Bronchial epithelial cell (primary cell): ENCODE measurements around the gene POU3F2. TPM values are rescaled to one million over a fixed set of nuclear protein-coding genes. Genes with fewer than 3 reads are reported as not detected.
A peak's percentile ranks its signal among the peaks of the same experiment; 100 is the strongest.

Source experiments
- DNase-seq: peaks from one replicate; pipeline ENCODE4 v3.0.0-alpha.2; 2010; ENCODE audit warnings: low read depth
- FAIRE-seq: peaks from 2 replicates; lab custom pipeline; 2011; peaks lifted over from hg19 to GRCh38; lab: Jason Lieb, UNC
- H3K27me3 ChIP-seq: 2 replicates; pipeline ENCODE4 v1.5.1; 2011; ENCODE audit warnings: low read length; ENCODE audit not compliant: control insufficient read depth, insufficient read depth
- H3K36me3 ChIP-seq: 2 replicates; pipeline ENCODE4 v1.5.1; 2011; ENCODE audit warnings: low read length; ENCODE audit not compliant: control insufficient read depth, insufficient read depth
- H3K4me3 ChIP-seq: 2 replicates; pipeline ENCODE4 v1.5.1; 2011; ENCODE audit warnings: mild to moderate bottlenecking, low read depth, low read length, control low read depth
- total RNA-seq: library from RNA; depleted of rRNA; stranded (reverse); fragments of >200 nt; gene quantifications from 2 replicates; pipeline ENCODE4 v1.2.1, GENCODE V29; 2014
- TF ChIP-seq, protein P1 (sequence below): IDR thresholded peaks from 2 replicates; pipeline ENCODE4 v1.5.1; 2011; ENCODE audit warnings: mild to moderate bottlenecking, moderate library complexity, low read length, control low read depth, inconsistent platforms; ENCODE audit not compliant: insufficient read depth, severe bottlenecking

Gene POU3F2
- total RNA-seq, 1 donor from 2014 or later = not detected

DNA sequence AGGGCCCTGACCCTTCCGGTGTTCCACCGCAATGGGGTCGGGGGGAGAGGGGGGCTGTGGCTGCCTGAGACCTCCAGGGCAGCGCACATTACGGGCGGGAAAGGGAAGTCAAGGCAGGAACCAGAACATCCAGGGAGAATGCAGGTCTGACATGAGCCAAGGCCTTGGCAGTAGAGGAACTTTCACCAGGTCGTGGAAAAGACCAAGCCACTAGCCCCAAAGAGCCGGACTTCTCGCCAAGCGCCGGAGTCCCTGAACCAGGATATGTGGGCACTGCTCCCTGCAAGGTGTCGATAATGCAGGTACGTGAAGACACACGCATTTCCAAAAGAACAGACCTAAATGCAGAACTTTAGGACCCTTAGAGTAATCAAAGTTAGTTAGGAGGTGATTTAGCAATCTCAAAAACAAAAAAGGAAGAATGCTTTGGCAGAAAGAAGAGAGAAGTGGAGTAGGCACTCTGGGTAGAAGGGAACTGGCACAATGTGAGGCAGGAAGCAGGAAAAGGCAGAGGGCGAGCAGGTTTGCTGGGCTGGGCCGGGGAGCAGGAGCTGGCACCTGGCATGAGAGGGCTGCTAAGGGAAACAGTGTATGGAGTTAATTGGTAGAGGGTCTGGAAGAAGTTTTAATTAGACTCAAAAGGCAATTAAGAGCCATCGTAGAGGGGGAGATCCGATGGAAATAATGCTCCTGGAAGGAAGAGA, 14.3 kb downstream of the POU3F2 start:
- H3K4me3 ChIP-seq = no peak overlapping the region
- peaks cover 40% of the 10 kb centered on the region for H3K27me3 ChIP-seq

DNA sequence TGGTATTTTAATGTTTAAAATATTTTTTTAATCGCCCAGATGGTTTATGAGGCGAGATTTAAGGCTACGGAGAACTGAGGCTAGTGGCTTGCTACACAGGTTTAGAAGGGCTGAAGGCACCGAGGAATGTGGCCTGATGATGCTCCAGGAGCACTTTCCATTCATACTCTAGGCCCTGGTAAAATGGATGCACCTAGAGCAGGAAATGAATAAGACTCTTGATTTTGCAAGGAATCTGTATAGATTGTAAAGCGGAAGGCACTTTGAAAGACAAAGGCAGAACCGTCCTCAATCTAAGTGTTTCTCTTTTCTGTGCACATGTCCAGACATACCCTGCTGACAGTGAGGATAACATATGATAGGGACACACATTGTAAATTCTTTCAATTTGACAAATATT, 30.1 kb downstream of the POU3F2 start:
- no peak for FAIRE-seq
- H3K27me3 ChIP-seq = no peaks in the 10 kb centered on the region
- no peak overlapping the region for H3K4me3 ChIP-seq
- DNase-seq = no peak
- H3K36me3 ChIP-seq = no peaks in the 10 kb centered on the region
- TF ChIP-seq, protein P1, sequence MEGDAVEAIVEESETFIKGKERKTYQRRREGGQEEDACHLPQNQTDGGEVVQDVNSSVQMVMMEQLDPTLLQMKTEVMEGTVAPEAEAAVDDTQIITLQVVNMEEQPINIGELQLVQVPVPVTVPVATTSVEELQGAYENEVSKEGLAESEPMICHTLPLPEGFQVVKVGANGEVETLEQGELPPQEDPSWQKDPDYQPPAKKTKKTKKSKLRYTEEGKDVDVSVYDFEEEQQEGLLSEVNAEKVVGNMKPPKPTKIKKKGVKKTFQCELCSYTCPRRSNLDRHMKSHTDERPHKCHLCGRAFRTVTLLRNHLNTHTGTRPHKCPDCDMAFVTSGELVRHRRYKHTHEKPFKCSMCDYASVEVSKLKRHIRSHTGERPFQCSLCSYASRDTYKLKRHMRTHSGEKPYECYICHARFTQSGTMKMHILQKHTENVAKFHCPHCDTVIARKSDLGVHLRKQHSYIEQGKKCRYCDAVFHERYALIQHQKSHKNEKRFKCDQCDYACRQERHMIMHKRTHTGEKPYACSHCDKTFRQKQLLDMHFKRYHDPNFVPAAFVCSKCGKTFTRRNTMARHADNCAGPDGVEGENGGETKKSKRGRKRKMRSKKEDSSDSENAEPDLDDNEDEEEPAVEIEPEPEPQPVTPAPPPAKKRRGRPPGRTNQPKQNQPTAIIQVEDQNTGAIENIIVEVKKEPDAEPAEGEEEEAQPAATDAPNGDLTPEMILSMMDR = no peak

More for the DNA sequence above, 14.3 kb downstream of the POU3F2 start:
- DNase-seq = no peak
- no peak for FAIRE-seq
- H3K36me3 ChIP-seq = no peaks in the 10 kb centered on the region
- TF ChIP-seq, protein P1 = no peak

DNA sequence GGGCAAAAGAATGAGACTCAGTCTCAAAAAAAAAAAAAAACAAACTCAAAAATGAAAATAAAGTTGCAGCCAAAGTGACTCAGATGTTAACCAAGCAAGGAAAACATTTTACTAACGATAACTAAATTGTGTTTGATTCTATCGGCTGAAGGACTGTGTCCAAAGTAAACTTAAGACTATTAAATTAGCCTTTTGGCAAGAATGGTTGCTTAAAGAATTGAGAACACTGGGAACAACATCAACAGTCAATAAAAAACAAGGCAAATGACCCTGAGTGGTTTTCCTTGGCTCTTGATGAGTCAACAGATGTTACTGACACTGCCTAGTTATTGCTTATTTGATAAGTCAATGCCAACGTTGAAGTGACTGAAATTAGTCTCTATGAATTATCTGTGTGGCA, 36.7 kb downstream of the POU3F2 start:
- Histone ChIP-seq H3K36me3 (no peaks in the 10 kb centered on the region), H3K27me3 (no peaks in the 10 kb centered on the region), H3K4me3 (no peak overlapping the region)
- FAIRE-seq (no peak), DNase-seq (peak; percentile 89)
- TF ChIP-seq, protein P1 = no peak

DNA sequence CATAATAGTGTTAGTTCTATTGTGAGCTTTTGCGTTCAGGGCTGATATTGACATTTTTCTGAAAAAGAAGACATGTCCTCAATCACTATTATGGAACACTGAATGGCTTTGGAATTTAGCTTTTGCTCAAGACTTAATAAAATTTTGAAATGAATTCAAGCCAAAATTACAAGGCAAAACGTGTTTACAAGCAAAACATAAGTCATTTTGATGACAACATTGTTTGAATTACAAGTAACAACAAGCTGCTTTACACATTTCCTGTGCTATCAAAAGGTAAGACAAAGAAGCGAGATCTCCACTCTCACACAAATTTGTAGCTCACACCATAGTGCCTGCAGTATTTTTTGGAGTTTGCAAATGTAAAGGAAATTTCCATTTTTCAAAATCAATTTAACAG, 37.4 kb downstream of the POU3F2 start:
- DNase-seq (peak; percentile 83), FAIRE-seq (no peak)
- TF ChIP-seq, protein P1 = no peak

DNA sequence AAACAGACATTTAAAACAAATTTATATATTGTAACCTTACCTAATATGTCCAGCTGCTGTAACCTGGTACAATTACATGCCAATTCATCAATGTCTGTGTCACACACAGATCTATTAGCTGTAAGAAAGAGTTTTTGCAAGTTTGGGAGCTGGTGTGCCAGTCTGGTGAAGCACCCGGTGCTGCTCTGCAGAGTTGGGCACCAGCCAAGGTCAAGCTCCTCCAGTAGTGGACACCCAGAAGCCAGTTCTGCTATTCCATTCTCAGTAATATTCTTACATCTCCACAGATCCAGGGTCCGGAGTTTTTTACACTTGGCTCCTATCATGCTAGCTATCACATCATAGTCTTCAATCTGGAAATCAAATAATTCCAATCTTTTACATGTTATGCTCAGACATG, 41.0 kb downstream of the POU3F2 start:
- FAIRE-seq = no peak
- no peak for DNase-seq
- no peak overlapping the region for H3K4me3 ChIP-seq
- H3K27me3 ChIP-seq = no peaks in the 10 kb centered on the region
- no peaks in the 10 kb centered on the region for H3K36me3 ChIP-seq
- TF ChIP-seq, protein P1 = no peak

More for the DNA sequence above, 37.4 kb downstream of the POU3F2 start:
- Histone ChIP-seq H3K36me3 (no peaks in the 10 kb centered on the region), H3K27me3 (no peaks in the 10 kb centered on the region), H3K4me3 (no peak overlapping the region)

DNA sequence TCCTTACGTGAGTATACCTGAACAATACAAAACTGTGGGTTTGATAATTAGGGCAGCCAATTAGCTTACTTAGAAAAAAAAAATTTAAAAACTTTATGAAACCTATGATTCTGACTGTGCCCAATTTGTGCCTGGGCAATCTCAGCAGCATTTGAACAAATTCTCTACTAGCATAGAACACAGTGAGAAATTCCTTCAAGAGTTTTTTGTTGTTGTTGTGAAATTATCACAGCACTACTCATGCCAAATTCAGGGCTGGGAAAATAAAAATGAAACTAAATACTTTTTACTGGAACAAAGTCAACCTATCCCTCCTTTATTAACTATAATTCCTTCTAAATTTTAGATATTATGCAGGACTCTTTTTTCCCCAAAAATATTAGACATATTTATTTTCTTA, 42.9 kb downstream of the POU3F2 start:
- DNase-seq (no peak), FAIRE-seq (no peak)
- Histone ChIP-seq H3K27me3 (no peaks in the 10 kb centered on the region), H3K36me3 (no peaks in the 10 kb centered on the region), H3K4me3 (no peak overlapping the region)
- TF ChIP-seq, protein P1 = no peak
